ENCODE measurements around the gene TMEM164.
"Not testable (repeated sequence)": the region's sequence is repeated elsewhere in the genome, so short reads cannot be mapped to it uniquely, and the experiment has no call there.

The TMEM164 gene

GRCh38 chrX:110132450-110133114 is 129.7 kb downstream of the TMEM164 start:
- no peak for DNase-seq (ENCODE audit: low read depth in 2 of 2)

DNA sequence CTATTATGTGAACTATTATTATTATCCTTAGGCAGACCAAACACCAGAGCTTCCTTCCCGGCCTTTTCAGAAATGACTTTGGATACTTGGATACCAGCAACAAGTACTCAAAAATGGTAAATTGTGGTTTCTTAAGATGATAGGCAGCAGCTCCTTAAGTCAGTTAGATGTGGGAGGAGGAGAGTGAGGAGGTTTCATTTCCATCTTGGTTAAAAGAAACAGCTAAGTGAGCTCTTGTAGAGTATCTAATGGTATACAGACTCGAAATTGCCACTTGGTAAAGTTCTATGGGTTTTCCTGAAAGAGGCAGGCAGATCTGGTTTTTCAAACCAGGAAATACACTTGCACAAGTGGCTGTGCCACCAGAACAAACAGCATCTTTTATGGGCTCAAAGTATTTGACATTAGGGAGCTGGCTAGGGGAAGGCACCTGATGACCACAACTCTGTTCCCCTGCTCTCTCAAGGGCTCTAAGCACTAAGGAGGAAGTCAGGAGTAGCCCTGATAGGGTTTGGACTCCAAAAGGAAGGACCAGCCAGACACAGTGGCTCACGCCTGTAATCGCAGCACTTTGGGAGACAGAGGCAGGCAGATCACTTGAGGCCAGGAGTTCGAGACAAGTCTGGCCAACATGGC is 130.9 kb downstream of the TMEM164 start:
- no peak for DNase-seq (ENCODE audit: low read depth in 2 of 2)

GRCh38 chrX:110135618-110136017 is 132.7 kb downstream of the TMEM164 start:
- no peak for DNase-seq (ENCODE audit: low read depth in 2 of 2)

DNA sequence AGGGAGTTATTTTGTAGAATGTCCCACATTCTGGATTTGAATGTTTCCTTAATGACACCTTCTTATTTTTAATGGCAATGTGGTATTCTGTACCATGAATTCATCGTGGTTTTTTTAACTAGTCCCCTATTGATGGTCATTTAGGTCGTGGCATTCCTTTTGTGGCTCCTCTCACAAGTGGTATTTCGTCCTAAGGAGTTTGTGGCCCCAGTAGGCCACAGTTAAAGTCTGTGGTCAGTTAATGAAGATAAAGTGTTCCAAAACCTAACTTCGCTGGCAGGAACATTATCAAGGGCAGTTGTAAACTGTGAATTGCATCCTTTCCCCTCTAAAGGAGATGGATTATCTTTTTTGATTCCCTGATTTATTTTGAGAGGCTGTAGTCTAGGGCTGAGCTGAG is 133.2 kb downstream of the TMEM164 start:
- no peak for DNase-seq (ENCODE audit: low read depth in 2 of 2)

DNA sequence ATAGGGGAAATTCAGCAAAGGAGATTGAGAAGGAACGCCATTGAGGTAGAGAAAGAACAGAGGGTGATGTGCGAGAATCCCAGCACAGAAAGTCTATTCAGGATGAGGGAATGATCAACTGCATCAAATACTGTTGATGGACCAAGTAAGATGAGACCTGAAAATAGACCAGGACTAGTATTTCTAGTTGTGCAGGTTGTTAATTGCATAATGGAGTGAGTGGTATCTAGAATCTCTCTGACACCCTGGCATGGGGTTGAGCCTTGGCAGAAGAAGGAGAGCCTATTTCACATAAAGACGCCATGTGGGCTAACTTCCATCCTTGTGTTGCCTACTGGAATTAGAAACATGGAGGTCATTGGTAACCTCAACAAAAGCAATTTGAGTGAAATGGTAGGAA is 135.6 kb downstream of the TMEM164 start:
- no peak for DNase-seq (ENCODE audit: low read depth in 2 of 2)

- no peak for DNase-seq (ENCODE audit: low read depth in 2 of 2)
These were observed 136.3 kb downstream of the TMEM164 start for GRCh38 chrX:110139172-110139571.

- no peak for DNase-seq (ENCODE audit: low read depth in 2 of 2)
These were observed 139.2 kb downstream of the TMEM164 start for GRCh38 chrX:110142096-110142495.

GRCh38 chrX:110143454-110144210 is 140.7 kb downstream of the TMEM164 start:
- no peak for DNase-seq (ENCODE audit: low read depth in 2 of 2)

- no peak for DNase-seq (ENCODE audit: low read depth in 2 of 2)
These were observed 142.4 kb downstream of the TMEM164 start for GRCh38 chrX:110145311-110145710.

DNA sequence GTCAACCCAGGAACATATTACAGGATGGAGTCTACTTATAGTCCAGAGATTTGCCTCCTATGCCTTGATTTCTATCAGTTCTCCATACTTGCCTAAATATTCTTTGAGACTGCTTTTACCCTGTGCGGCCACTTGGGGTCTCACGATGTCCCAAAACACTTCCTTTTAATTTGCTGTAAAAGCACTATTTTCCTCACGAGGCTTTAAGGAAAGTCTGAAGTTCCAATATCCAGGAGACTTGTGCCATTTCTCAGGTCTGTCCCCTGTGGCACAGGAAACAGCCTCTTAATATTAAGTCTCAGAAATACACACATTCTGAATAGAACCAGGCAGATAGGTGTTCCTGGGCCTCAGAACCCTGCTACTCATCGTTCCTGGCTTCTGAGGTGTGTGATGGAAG is 142.9 kb downstream of the TMEM164 start:
- peak in 1 of 2 donors; percentile 4 for DNase-seq (ENCODE audit: low read depth in 2 of 2)

DNA sequence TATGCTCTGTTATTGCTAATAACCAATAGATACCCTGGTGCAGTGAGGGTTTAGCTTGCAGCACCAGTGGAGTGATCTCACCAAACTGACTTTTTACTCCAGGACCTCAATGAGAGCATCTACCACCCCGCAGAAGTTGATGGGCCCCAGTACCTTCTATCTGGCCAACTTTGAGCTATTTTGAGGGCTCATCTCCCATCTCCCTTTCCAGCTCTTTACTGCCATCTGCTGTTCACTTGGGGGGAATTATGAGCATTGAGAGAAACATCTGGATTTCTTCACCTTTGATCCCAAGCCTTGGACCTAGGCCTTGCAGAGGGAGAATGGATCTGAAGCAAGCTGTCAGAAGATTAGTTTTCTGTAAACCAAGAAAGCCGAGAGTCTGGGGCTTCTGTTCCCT is 143.6 kb downstream of the TMEM164 start:
- peak in 1 of 2 donors; percentile 36 for DNase-seq (ENCODE audit: low read depth in 2 of 2)

DNA sequence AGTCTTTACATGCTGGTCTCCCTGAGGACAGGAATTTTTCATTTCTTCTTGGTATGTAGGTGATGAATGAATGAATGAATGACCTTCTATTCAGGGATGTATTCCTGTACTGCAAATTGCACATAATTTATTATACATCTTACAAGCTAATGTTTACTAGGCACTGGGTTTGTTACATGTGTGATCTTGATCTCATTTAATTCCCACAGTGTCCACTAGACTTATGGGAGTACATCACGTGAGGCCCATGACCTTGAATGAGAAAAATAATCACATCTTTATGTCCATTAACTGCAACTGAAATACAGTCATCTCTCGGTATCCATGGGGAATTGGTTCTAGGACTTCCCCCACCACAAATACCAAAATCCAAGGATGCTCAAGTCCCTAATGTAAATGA is 150.3 kb downstream of the TMEM164 start:
- DNase-seq (ENCODE audit: low read depth in 2 of 2) = no peak

- DNase-seq (ENCODE audit: low read depth in 2 of 2) = no peak
These were observed 151.0 kb downstream of the TMEM164 start for GRCh38 chrX:110153896-110154295.

GRCh38 chrX:110154328-110154727 is 151.4 kb downstream of the TMEM164 start:
- not testable (repeated sequence) for DNase-seq (ENCODE audit: low read depth in 2 of 2)

GRCh38 chrX:110155759-110156158 is 152.8 kb downstream of the TMEM164 start:
- DNase-seq (ENCODE audit: low read depth in 2 of 2) = no peak

DNA sequence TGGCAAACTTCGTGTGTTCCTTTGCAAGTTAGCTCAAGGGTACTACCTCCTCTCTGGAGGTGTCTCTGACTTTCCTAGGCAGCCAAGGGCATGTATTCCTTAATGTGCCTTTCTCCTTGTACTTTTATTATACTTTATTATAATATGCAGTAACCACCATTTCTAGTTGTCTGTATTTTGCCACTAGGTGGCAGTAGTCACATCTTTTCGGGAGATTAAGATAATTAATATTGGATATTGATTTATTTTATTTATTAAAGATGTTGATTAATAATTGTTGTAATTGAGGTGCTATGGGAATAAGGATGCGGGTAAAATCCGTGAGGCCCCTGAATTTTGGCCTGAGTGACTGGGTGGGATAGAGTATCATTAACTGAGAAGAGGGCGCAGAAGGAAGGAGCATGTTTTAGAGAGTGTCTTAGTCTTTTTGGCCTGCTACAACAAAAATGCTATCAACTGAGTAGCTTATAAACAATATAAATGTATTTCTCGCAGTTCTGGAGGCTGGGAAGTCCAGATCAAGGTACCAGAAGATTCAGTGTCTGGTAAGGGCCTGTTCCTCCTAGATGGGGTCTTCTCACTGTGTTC is 153.3 kb downstream of the TMEM164 start:
- no peak for DNase-seq (ENCODE audit: low read depth in 2 of 2)

GRCh38 chrX:110157444-110157843 is 154.5 kb downstream of the TMEM164 start:
- no peak for DNase-seq (ENCODE audit: low read depth in 2 of 2)

DNA sequence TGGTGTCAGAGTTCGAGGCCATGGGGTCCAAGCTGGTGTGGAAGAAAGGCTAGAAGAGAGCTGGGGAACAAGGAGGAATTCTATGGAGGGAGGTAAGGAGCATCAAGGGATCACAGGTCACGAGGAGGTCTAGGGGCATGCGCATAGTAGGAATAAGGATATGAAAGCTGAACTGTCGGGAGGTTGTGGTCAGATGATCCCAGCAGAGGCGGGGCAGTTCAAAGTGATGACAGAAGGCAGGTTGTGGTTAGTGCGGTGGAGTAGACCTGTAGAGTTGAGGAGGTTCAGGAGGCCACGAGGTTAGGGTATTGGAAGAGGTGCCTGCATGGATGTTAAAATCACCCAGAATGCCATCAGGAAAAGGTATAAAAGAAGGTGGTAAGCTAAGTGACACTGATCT is 156.3 kb downstream of the TMEM164 start:
- DNase-seq (ENCODE audit: low read depth in 2 of 2) = no peak

DNA sequence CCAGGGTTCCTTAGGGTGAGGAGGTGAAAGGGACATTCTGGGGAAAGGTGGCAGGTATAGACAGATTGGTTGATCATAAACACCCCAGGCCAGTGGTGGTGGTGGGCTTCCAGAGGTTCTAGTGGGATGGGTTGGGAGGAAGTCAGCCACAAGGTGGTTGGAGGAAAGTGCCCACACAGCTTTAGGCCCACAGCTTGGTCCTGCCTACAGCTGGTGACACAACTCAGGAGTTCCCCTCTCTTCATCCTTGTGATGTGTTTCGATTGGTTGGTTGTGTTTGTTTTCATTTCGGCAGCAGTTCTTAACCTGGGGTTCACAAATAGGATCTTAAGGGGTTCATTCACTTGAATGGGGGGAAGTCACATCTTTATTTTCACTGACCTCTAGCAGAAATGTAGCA is 157.0 kb downstream of the TMEM164 start:
- DNase-seq (ENCODE audit: low read depth in 2 of 2) = no peak

DNA sequence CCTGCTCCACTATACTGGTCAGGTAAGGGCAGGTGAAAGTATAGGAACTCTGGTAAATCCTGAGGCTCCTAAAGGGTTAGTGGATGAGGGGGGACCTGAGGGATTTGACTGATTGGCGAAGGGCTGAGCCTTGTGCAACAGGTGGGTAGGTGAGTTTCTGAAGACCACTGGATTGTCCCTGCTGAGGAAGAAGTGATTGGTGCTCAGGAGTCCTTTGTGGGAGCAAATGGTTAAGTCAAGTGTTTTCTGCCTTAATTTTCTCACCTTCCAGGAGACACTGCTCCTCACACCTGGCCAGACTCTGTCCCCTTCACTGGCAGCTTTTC is 158.4 kb downstream of the TMEM164 start:
- DNase-seq (ENCODE audit: low read depth in 2 of 2) = no peak

DNA sequence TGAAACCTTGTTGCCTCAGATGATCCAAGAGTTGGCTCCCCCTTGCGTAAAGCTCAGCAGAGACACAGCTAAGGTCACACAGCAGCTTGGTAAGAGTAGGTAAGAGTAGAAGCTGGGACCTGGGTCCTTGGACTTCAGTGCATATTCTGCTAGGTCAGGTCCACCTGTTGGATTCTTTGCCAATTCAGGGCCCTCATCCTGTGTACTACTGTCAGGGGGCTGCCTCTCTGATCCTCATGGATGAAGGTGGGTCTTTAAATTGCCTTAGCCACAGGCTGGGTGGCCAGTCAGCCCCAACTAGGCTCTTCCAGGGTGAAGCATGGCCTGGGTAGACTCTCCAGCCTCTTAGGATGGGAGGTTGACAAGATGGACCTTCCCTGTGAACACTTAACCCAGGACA is 159.2 kb downstream of the TMEM164 start:
- no peak for DNase-seq (ENCODE audit: low read depth in 2 of 2)

- no peak for DNase-seq (ENCODE audit: low read depth in 2 of 2)
These were observed 160.0 kb downstream of the TMEM164 start for GRCh38 chrX:110162867-110163266.

DNA sequence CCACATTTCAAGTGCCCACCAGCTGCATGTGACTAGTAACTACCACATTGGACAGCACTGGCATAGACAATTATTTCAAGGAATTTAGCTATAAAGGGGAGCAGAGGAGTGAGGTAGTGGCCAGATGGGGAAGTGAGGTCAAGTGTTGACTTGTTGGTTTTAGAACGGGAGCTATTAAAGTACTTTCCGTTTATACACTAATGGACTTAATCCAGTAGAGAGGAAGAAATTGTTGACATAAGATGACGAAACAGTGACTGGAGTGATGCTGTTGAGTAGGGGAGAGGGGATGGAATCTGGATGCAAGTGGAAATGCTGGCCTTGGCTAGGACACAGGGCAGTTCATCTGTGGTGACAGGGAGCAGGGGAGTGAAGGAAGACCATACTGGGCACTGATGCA is 160.6 kb downstream of the TMEM164 start:
- DNase-seq (ENCODE audit: low read depth in 2 of 2) = no peak
